Uterus (tissue), 2 donors: ENCODE results near the gene RPL32.

ENCODE experiments used
- POLR2A ChIP-seq, 2 donors: fragments of 450-650 bp; IDR thresholded peaks; one replicate each; pipeline ENCODE4 v1.6.1; 2016; ENCODE audit warnings: antibody characterized with exemption in 2 of 2, mild to moderate bottlenecking in 1 of 2, moderate library complexity in 1 of 2
- TF ChIP-seq, protein P1 (sequence below), 4 experiments: fragments of 200-600 bp in 2 of 4; fragments of 450-650 bp in 2 of 4; sonication (generic) in 2 of 4; IDR thresholded peaks; one replicate each; pipeline ENCODE4 v1.5.1; 2016 to 2019; ENCODE audit warnings: antibody characterized with exemption in 4 of 4, mild to moderate bottlenecking in 2 of 4, moderate library complexity in 1 of 4

DNA sequence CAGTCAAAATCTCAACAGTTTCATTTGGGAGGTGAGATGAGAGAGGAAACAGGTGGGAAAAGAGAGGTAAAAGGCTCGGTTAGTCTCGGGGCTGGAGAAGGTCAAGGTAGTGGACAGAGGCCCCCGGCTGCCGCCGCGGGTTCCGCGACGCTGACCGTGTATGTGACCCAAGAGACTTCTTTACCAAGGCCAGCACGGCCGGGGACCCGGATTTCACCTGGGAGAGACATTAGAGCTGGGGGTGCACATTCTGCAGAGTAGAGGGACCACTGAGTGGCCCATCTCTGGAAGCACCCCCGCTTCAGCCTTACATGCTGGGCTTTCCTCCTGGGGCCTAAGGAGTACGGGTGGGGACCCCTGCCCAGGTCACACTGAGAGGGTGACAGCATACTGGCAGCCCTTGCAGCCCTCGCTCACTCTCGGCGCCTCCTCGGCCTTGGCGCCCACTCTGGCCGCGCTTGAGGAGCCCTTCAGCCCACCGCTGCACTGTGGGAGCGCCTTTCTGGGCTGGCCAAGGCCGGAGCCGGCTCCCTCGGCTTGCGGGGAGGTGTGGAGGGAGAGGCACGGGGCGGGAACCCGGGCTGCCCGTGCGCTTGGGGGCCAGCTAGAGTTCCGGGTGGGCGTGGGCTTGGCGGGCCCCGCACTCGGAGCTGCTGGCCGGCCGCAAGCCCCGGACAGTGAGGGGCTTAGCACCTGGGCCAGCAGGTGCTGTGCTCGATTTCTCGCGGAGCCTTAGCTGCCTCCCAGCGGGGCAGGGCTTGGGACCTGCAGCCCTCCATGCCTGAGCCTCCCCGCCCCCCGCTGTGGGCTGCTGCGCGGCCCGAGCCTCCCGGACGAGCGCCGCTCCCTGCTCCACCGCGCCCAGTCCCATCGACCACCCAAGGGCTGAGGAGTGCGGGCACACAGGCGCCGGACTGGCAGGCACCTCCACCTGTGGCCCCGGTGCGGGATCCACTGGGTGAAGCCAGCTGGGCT is 41.3 kb upstream of the RPL32 start:
- no peak for TF ChIP-seq POLR2A (IDR thresholded peaks at IDR 0.05)
- TF ChIP-seq, protein P1, sequence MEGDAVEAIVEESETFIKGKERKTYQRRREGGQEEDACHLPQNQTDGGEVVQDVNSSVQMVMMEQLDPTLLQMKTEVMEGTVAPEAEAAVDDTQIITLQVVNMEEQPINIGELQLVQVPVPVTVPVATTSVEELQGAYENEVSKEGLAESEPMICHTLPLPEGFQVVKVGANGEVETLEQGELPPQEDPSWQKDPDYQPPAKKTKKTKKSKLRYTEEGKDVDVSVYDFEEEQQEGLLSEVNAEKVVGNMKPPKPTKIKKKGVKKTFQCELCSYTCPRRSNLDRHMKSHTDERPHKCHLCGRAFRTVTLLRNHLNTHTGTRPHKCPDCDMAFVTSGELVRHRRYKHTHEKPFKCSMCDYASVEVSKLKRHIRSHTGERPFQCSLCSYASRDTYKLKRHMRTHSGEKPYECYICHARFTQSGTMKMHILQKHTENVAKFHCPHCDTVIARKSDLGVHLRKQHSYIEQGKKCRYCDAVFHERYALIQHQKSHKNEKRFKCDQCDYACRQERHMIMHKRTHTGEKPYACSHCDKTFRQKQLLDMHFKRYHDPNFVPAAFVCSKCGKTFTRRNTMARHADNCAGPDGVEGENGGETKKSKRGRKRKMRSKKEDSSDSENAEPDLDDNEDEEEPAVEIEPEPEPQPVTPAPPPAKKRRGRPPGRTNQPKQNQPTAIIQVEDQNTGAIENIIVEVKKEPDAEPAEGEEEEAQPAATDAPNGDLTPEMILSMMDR (IDR thresholded peaks at IDR 0.05), result no peak
